Heart left ventricle (tissue), 16 donors: ENCODE measurements around the gene ACADSB. TPM values are rescaled to one million over a fixed set of nuclear protein-coding genes. Genes with fewer than 3 reads are reported as not detected.

Experiments used
- ATAC-seq, 4 donors: fragments of 200-7000 bp; cut with Tn5 transposase; one replicate each; pipeline ENCODE4 v1.9.1; 2020 to 2022; ENCODE audit warnings: moderate library complexity in 4 of 4, mild to moderate bottlenecking in 3 of 4, moderate number of reproducible peaks in 1 of 4
- DNase-seq, 5 donors: peaks; one replicate each; pipeline ENCODE4 v3.0.0-alpha.2; 2020
- H3K27ac ChIP-seq, 12 donors: fragments of 200-600 bp; sonication (generic) in 4 of 12; one replicate each; pipeline versions ENCODE4 v1.5.0 to v1.8.0; 2016 to 2022; ENCODE audit warnings: mild to moderate bottlenecking in 2 of 12
- H3K27me3 ChIP-seq, 9 donors: fragments of 200-600 bp; sonication (generic) in 2 of 9; one replicate each; pipeline versions ENCODE4 v1.5.1 to v1.8.0; 2016 to 2022; ENCODE audit warnings: mild to moderate bottlenecking in 3 of 9
- H3K36me3 ChIP-seq, 9 donors: fragments of 200-600 bp; sonication (generic) in 2 of 9; one replicate each; pipeline versions ENCODE4 v1.5.0 to v1.8.0; 2018 to 2022; ENCODE audit warnings: mild to moderate bottlenecking in 2 of 9
- H3K4me1 ChIP-seq, 12 donors: fragments of 200-600 bp; sonication (generic) in 4 of 12; one replicate each; pipeline versions ENCODE4 v1.5.0 to v1.8.0; 2016 to 2022; ENCODE audit warnings: mild to moderate bottlenecking in 3 of 12
- H3K4me3 ChIP-seq, 12 donors: fragments of 200-600 bp; sonication (generic) in 4 of 12; one replicate each; pipeline versions ENCODE4 v1.5.0 to v1.8.0; 2017 to 2022; ENCODE audit warnings: mild to moderate bottlenecking in 9 of 12, moderate library complexity in 4 of 12
- H3K9me3 ChIP-seq, 12 donors: fragments of 200-600 bp; sonication (generic) in 4 of 12; one replicate each; pipeline versions ENCODE4 v1.5.0 to v1.8.0; 2016 to 2022; ENCODE audit warnings: mild to moderate bottlenecking in 1 of 12
- POLR2A ChIP-seq, 2 donors: fragments of 450-650 bp; IDR thresholded peaks; one replicate each; pipeline ENCODE4 v1.6.1; 2017; ENCODE audit warnings: antibody characterized with exemption in 2 of 2, mild to moderate bottlenecking in 2 of 2, moderate library complexity in 2 of 2
- WGBS, 4 donors: extraction: QIAGEN DNeasy Blood & Tissue Kit in 2 of 4; methylation state at CpG; one replicate each; pipeline versions ENCODE4 v1.1.5 to v1.1.7; 2013 to 2018; 5-methylcytosine and 5-hydroxymethylcytosine counted together
- intact Hi-C, 10 donors: fragments of 100-400 bp; cut with DNase I; formaldehyde crosslinking; loops; one replicate each; pipeline versions ENCODE4 v1.11.1 to v1.14.2; 2022
- polyA plus RNA-seq, 2 donors: library from polyadenylated mRNA; stranded (reverse); fragments of 200-250 nt; gene quantifications; one replicate each; pipeline ENCODE4 v1.2.3, GENCODE V29; 2013
- total RNA-seq, 9 donors: library from RNA; depleted of rRNA in 2 of 9; stranded (reverse); fragments of >200 nt in 2 of 9; fragmentation: NEBNext Ultra II Directional in 3 of 9; extraction: Animal tissue kit (Norgen Biotek cat#: 25700) in 3 of 9; gene quantifications; one replicate each; pipeline versions ENCODE4 v1.1.0 to v1.2.4, GENCODE V29; 2016 to 2023
- TF ChIP-seq, protein P1 (sequence below), 12 donors: fragments of 200-600 bp; sonication (generic) in 4 of 12; IDR thresholded peaks; one replicate each; pipeline versions ENCODE4 v1.5.0 to v1.8.0; 2018 to 2022; ENCODE audit warnings: antibody characterized with exemption in 12 of 12, mild to moderate bottlenecking in 5 of 12
- donor health status: ischemic (EF 13 %, LVEDD 7.1; RV severe dilation, severe dysfunction).
- donor health status: healthy with polysubstance abuse.
- donor health status: DM: no; HTN: yes; CAD: no.
- donor health status: DM: no; HTN: no; CAD: no.
- donor health status: ischemic (EF 25% LVEDD 6.9; RV normal size, moderate dysfunction).
- donor health status: ischemic (EF 25% LVEDD 5.7; RV mildly dilated, moderate dysfunction).
- donor health status: healthy.
- donor health status: DM: yes; HTN: yes; CAD: no.
- donor health status: ischemic (EF 35%, LVEDD 5.7; RV mildly dilated, moderate dysfunction).
- donor health status: nonischemic (EF 11% LVEDD 7.7; RV severe dilation, severe dysfunction).
- donor health status: DM: yes; HTN: yes; CAD: no.
- donor health status: PGD.
- donor health status: ischemic (EF 29% LVEDD 5.4; RV normal size, mild dysfunction).
- donor health status: nonischemic (EF 23%, LVEDD 6.1; RV moderate dilation, normal function).

ACADSB gene
- total and polyA plus RNA-seq, 11 donors, result 9.6 to 102 (median 53.4) TPM

- H3K4me1 ChIP-seq, result no peaks in the 10 kb centered on the region
- ATAC-seq (no peak), DNase-seq (no peak)
- TF ChIP-seq POLR2A (IDR thresholded peaks at IDR 0.05), result no peak
- TF ChIP-seq, protein P1, sequence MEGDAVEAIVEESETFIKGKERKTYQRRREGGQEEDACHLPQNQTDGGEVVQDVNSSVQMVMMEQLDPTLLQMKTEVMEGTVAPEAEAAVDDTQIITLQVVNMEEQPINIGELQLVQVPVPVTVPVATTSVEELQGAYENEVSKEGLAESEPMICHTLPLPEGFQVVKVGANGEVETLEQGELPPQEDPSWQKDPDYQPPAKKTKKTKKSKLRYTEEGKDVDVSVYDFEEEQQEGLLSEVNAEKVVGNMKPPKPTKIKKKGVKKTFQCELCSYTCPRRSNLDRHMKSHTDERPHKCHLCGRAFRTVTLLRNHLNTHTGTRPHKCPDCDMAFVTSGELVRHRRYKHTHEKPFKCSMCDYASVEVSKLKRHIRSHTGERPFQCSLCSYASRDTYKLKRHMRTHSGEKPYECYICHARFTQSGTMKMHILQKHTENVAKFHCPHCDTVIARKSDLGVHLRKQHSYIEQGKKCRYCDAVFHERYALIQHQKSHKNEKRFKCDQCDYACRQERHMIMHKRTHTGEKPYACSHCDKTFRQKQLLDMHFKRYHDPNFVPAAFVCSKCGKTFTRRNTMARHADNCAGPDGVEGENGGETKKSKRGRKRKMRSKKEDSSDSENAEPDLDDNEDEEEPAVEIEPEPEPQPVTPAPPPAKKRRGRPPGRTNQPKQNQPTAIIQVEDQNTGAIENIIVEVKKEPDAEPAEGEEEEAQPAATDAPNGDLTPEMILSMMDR (IDR thresholded peaks at IDR 0.05), result no peak
- no peaks in the 10 kb centered on the region for H3K9me3 ChIP-seq
- no peak overlapping the region for H3K27ac ChIP-seq
- H3K4me3 ChIP-seq, result no peak overlapping the region
- intact Hi-C loops, result no loop called here
- no peaks in the 10 kb centered on the region for H3K36me3 ChIP-seq
- H3K27me3 ChIP-seq, result peaks cover 0 to 18% (median 6%) of the 10 kb centered on the region in 9 donors
- 75 to 79% (median 78%) methylated on average over 14 of the region's 14 CpGs for WGBS, 4 donors
These were observed 84.0 kb downstream of the ACADSB start for GRCh38 chr10:123092635-123093414.

- intact Hi-C loops, result no loop called here
- no peak for DNase-seq
- no peaks in the 10 kb centered on the region for H3K9me3 ChIP-seq
- no peak overlapping the region for H3K27ac ChIP-seq
- H3K4me3 ChIP-seq, result no peak overlapping the region
- no peak for ATAC-seq
- 58 to 71% (median 65%) methylated on average over 4 of the region's 4 CpGs for WGBS, 4 donors
- TF ChIP-seq, protein P1 (IDR thresholded peaks at IDR 0.05), result no peak
- TF ChIP-seq POLR2A (IDR thresholded peaks at IDR 0.05), result no peak
- peaks cover 0 to 19% (median 6%) of the 10 kb centered on the region in 9 donors for H3K27me3 ChIP-seq
- no peaks in the 10 kb centered on the region for H3K36me3 ChIP-seq
- no peaks in the 10 kb centered on the region for H3K4me1 ChIP-seq
These were observed 84.7 kb downstream of the ACADSB start for GRCh38 chr10:123093489-123093888.

- WGBS, 4 donors, result 62 to 78% (median 68%) methylated on average over 5 of the region's 5 CpGs
- intact Hi-C loops, result no loop called here
- no peaks in the 10 kb centered on the region for H3K36me3 ChIP-seq
- H3K27ac ChIP-seq, result no peak overlapping the region
- H3K4me1 ChIP-seq, result no peaks in the 10 kb centered on the region
- H3K9me3 ChIP-seq, result no peaks in the 10 kb centered on the region
- TF ChIP-seq, protein P1 (IDR thresholded peaks at IDR 0.05), result no peak
- TF ChIP-seq POLR2A (IDR thresholded peaks at IDR 0.05), result no peak
- H3K4me3 ChIP-seq, result no peak overlapping the region
- peaks cover 0 to 19% (median 3%) of the 10 kb centered on the region in 9 donors for H3K27me3 ChIP-seq
- no peak for ATAC-seq
- peak in 1 of 5 donors; percentile 42 for DNase-seq
These were observed 87.6 kb downstream of the ACADSB start for GRCh38 chr10:123096452-123096851.

DNA sequence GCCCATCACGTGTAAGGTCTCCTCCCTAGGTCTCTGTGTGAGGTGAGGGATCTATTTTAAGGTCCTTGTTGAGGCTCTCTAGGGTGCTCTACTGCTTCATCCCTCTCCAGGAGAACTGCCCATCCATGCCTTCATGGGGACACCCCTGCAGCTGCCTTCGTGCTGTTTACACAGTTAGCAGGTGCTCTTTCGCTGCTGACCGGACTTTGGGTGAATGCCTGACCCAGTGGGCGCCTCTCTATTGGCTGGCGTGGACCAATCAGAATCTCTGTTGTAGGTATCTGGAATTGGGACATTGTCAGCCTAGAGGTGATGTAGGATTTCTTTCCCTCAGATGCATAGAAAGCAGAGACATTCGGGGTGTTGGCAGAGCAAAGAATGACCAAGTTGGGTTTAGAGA lies 88.2 kb downstream of the ACADSB start:
- peaks cover 0 to 19% (median 3%) of the 10 kb centered on the region in 9 donors for H3K27me3 ChIP-seq
- intact Hi-C loops, result no loop called here
- TF ChIP-seq POLR2A (IDR thresholded peaks at IDR 0.05), result no peak
- TF ChIP-seq, protein P1 (IDR thresholded peaks at IDR 0.05), result no peak

More for the DNA sequence above, 88.2 kb downstream of the ACADSB start:
- no peak for DNase-seq
- H3K27ac ChIP-seq, result no peak overlapping the region
- no peak for ATAC-seq
- H3K4me3 ChIP-seq, result no peak overlapping the region
- no peaks in the 10 kb centered on the region for H3K9me3 ChIP-seq
- no peaks in the 10 kb centered on the region for H3K36me3 ChIP-seq
- no peaks in the 10 kb centered on the region for H3K4me1 ChIP-seq
- WGBS, 4 donors, result 68 to 82% (median 77%) methylated on average over 6 to 7 of the region's 7 CpGs
